Suppressor macrophage (primary cell): ENCODE results near the gene MTHFSD.

ENCODE experiments used
- DNase-seq, 4 experiments: peaks; one replicate each; pipeline ENCODE4 v3.0.0-alpha.2; 2020 to 2022

Gene MTHFSD

DNA sequence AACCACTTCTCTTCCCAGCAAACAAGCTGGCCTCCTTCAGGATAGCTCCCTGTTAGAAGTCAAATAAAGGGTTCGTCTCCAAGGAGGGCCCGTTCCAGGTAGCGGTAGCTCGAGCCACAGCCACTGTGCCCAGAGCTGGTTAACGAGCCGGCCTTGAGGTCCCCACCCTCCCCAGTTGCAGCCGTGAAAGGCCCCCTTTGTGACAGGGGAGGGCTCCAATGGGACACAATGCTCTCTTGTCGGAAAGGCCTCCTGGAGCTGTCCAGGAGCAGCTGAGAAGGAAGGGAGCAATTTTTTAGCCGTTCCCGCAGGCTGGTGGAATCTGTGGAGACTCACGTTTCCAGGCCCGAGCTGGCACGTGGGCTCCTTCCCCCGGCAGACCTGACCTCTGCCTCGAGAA is 74.6 kb downstream of the MTHFSD start:
- DNase-seq = no peak
